ENCODE data around the gene MKRN3.

DNA sequence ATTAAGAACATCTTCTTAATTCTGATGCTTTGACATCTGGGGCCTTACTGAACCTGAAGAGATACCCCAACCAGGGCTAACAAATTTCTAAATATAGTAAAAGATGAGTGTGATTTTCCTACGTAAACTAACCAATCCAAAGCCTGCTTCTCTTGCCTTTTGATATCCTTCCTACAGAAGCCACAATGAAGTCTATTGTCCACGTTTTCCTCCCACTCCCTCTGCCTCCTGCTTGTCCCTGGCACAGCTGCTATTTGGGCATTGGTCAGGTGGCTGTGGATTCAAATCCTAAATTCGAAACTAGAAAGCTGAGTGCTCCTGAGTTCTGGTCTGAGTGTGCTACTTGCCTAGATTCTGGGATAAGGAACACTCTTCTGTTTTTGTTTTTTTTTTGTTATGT lies 17.4 kb upstream of the MKRN3 start:
- TF ChIP-seq, protein P1, sequence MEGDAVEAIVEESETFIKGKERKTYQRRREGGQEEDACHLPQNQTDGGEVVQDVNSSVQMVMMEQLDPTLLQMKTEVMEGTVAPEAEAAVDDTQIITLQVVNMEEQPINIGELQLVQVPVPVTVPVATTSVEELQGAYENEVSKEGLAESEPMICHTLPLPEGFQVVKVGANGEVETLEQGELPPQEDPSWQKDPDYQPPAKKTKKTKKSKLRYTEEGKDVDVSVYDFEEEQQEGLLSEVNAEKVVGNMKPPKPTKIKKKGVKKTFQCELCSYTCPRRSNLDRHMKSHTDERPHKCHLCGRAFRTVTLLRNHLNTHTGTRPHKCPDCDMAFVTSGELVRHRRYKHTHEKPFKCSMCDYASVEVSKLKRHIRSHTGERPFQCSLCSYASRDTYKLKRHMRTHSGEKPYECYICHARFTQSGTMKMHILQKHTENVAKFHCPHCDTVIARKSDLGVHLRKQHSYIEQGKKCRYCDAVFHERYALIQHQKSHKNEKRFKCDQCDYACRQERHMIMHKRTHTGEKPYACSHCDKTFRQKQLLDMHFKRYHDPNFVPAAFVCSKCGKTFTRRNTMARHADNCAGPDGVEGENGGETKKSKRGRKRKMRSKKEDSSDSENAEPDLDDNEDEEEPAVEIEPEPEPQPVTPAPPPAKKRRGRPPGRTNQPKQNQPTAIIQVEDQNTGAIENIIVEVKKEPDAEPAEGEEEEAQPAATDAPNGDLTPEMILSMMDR (IDR thresholded peaks at IDR 0.05; ENCODE audit: insufficient read depth, low read length, poor library complexity, severe bottlenecking) = no peak
- no peak for TF ChIP-seq EZH2phosphoT487 (conservative IDR thresholded peaks at IDR 0.05; ENCODE audit: low read length)

Data from SU-DHL-6 (cell line).